H9 (cell line): Measurements from ENCODE around the gene FBXO27. TPM values are rescaled to one million over a fixed set of nuclear protein-coding genes. Genes with fewer than 3 reads are reported as not detected.

ENCODE experiments used
- DNase-seq: peaks from one replicate; pipeline ENCODE4 v3.0.0-alpha.2; 2017
- H2AFZ ChIP-seq: one replicate; pipeline ENCODE4 v1.6.1; 2013; ENCODE audit warnings: mild to moderate bottlenecking, low read length, control low read depth, moderate library complexity
- H2AK5ac ChIP-seq: 2 replicates; pipeline ENCODE4 v1.6.1; 2013; ENCODE audit warnings: low read length, control low read depth, mixed read lengths; ENCODE audit not compliant: insufficient read length
- H2BK120ac ChIP-seq: one replicate; pipeline ENCODE4 v1.6.1; 2013; ENCODE audit warnings: low read depth, mild to moderate bottlenecking, low read length, control low read depth, inconsistent platforms; ENCODE audit not compliant: poor library complexity, severe bottlenecking
- H2BK12ac ChIP-seq: 2 replicates; pipeline ENCODE4 v1.6.1; 2013; ENCODE audit warnings: low read length, control low read depth, mixed read lengths, low read depth; ENCODE audit not compliant: insufficient read length
- H2BK15ac ChIP-seq: 2 replicates; pipeline ENCODE4 v1.6.1; 2013; ENCODE audit warnings: low read depth, low read length, control low read depth
- H2BK20ac ChIP-seq: one replicate; pipeline ENCODE4 v1.6.1; 2013; ENCODE audit warnings: low read depth, mild to moderate bottlenecking, low read length, control low read depth, inconsistent platforms; ENCODE audit not compliant: poor library complexity, severe bottlenecking
- H2BK5ac ChIP-seq: 2 replicates; pipeline ENCODE4 v1.6.1; 2013; ENCODE audit warnings: low read length, control low read depth, mixed read lengths; ENCODE audit not compliant: insufficient read length
- H3K14ac ChIP-seq: 2 replicates; pipeline ENCODE4 v1.6.1; 2013; ENCODE audit warnings: low read length, control low read depth; ENCODE audit not compliant: insufficient read depth
- H3K18ac ChIP-seq: 2 replicates; pipeline ENCODE4 v1.6.1; 2013; ENCODE audit warnings: low read depth, mild to moderate bottlenecking, mixed read lengths, low read length, control low read depth; ENCODE audit not compliant: insufficient read length
- H3K23ac ChIP-seq: 2 replicates; pipeline ENCODE4 v1.6.1; 2013; ENCODE audit warnings: low read length, control low read depth, mixed read lengths, low read depth; ENCODE audit not compliant: insufficient read length
- H3K23me2 ChIP-seq: 2 replicates; pipeline ENCODE4 v1.6.1; 2013; ENCODE audit warnings: low read depth, mild to moderate bottlenecking, mixed read lengths, low read length, control low read depth; ENCODE audit not compliant: insufficient read length, poor library complexity, severe bottlenecking
- H3K27ac ChIP-seq: 2 replicates; pipeline ENCODE4 v1.5.1; 2013; ENCODE audit warnings: low read length, control low read depth, mixed read lengths, low read depth; ENCODE audit not compliant: insufficient read length
- H3K27me3 ChIP-seq: 2 replicates; pipeline ENCODE4 v1.6.1; 2013; ENCODE audit warnings: low read length, control low read depth, inconsistent platforms; ENCODE audit not compliant: insufficient read depth
- H3K4ac ChIP-seq: 2 replicates; pipeline ENCODE4 v1.6.1; 2013; ENCODE audit warnings: low read depth, mild to moderate bottlenecking, control low read depth, inconsistent platforms, low read length, moderate library complexity
- H3K4me1 ChIP-seq: 2 replicates; pipeline ENCODE4 v1.6.1; 2013; ENCODE audit warnings: low read length, control low read depth, inconsistent platforms; ENCODE audit not compliant: insufficient read depth
- H3K4me2 ChIP-seq: 2 replicates; pipeline ENCODE4 v1.6.1; 2013; ENCODE audit warnings: low read length, control low read depth, mixed read lengths; ENCODE audit not compliant: insufficient read length, insufficient read depth
- H3K56ac ChIP-seq: 2 replicates; pipeline ENCODE4 v1.6.1; 2013; ENCODE audit warnings: low read depth, mild to moderate bottlenecking, mixed read lengths, low read length, control low read depth; ENCODE audit not compliant: insufficient read length
- H3K79me1 ChIP-seq: 2 replicates; pipeline ENCODE4 v1.6.1; 2013; ENCODE audit warnings: low read depth, mild to moderate bottlenecking, moderate library complexity, low read length, control low read depth, inconsistent platforms; ENCODE audit not compliant: insufficient read depth, poor library complexity, severe bottlenecking
- H3K79me2 ChIP-seq: 2 replicates; pipeline ENCODE4 v1.6.1; 2013; ENCODE audit warnings: low read length, control low read depth, inconsistent platforms; ENCODE audit not compliant: insufficient read depth
- H3K9ac ChIP-seq: 2 replicates; pipeline ENCODE4 v1.6.1; 2013; ENCODE audit warnings: low read length, control low read depth, mixed read lengths; ENCODE audit not compliant: insufficient read length; ENCODE audit errors: extremely low read depth
- H3K9me3 ChIP-seq: one replicate; pipeline ENCODE4 v1.6.1; 2013; ENCODE audit warnings: low read depth, low read length, inconsistent platforms; ENCODE audit not compliant: control insufficient read depth
- H3T11ph ChIP-seq: one replicate; pipeline ENCODE4 v1.6.1; 2013; ENCODE audit warnings: mild to moderate bottlenecking, low read length, control low read depth, inconsistent platforms
- H4K20me1 ChIP-seq: one replicate; pipeline ENCODE4 v1.6.1; 2013; ENCODE audit not compliant: control insufficient read depth, insufficient read length, insufficient read depth
- H4K5ac ChIP-seq: 2 replicates; pipeline ENCODE4 v1.6.1; 2013; ENCODE audit warnings: low read depth, mild to moderate bottlenecking, mixed read lengths, low read length, control low read depth; ENCODE audit not compliant: insufficient read length
- H4K8ac ChIP-seq: replicated peaks from 2 replicates; pipeline ENCODE4 v1.6.1; 2013; ENCODE audit warnings: low read length, control low read depth, mixed read lengths, low read depth; ENCODE audit not compliant: insufficient read length
- H4K91ac ChIP-seq: 2 replicates; pipeline ENCODE4 v1.6.1; 2013; ENCODE audit warnings: low read depth, mild to moderate bottlenecking, moderate library complexity, mixed read lengths, low read length, control low read depth; ENCODE audit not compliant: insufficient read length
- H3K27ac Mint-ChIP-seq, 3 experiments: 2 replicates in 2 of 3; 3 replicates in 1 of 3; pipeline ENCODE4 v1.8.0; 2020 to 2021; ENCODE audit warnings: mixed read lengths in 3 of 3, mild to moderate bottlenecking in 1 of 3, moderate library complexity in 1 of 3
- H3K27me3 Mint-ChIP-seq: 2 replicates; pipeline ENCODE4 v1.8.0; 2021; ENCODE audit warnings: low read depth, mild to moderate bottlenecking, moderate library complexity, mixed read lengths
- H3K36me3 Mint-ChIP-seq, 3 experiments: 2 replicates in 2 of 3; 3 replicates in 1 of 3; pipeline ENCODE4 v1.8.0; 2020 to 2021; ENCODE audit warnings: low read depth in 3 of 3, mixed read lengths in 3 of 3; ENCODE audit not compliant: insufficient read depth in 1 of 3
- H3K4me1 Mint-ChIP-seq, 2 experiments: 2 replicates each; pipeline ENCODE4 v1.8.0; 2020; ENCODE audit warnings: mixed read lengths in 2 of 2
- H3K4me3 Mint-ChIP-seq, 2 experiments: 2 replicates in 1 of 2; 3 replicates in 1 of 2; pipeline ENCODE4 v1.8.0; 2020 to 2021; ENCODE audit warnings: mild to moderate bottlenecking in 2 of 2, mixed read lengths in 2 of 2, moderate library complexity in 1 of 2
- H3K9me3 Mint-ChIP-seq, 2 experiments: 2 replicates in 1 of 2; 3 replicates in 1 of 2; pipeline ENCODE4 v1.8.0; 2020; ENCODE audit warnings: mild to moderate bottlenecking in 2 of 2, mixed read lengths in 2 of 2, moderate library complexity in 1 of 2
- WGBS: extraction: QIAGEN DNeasy Blood & Tissue Kit; methylation state at CpG from one replicate; pipeline ENCODE4 v1.1.7; 2013; ENCODE audit warnings: missing lambda C conversion rate, low lambda C conversion rate, mixed read lengths; ENCODE audit not compliant: insufficient read length; ENCODE audit errors: extremely low coverage; 5-methylcytosine and 5-hydroxymethylcytosine counted together
- total RNA-seq: library from RNA; stranded (reverse); gene quantifications from 2 replicates; pipeline ENCODE4 v1.2.1, GENCODE V29; 2021
- TF ChIP-seq, protein P1 (sequence below): fragments of 200-600 bp; sonication (generic); conservative IDR thresholded peaks from 3 replicates; pipeline ENCODE4 v1.8.0; 2021; ENCODE audit warnings: antibody characterized with exemption, mild to moderate bottlenecking

Gene FBXO27
- total RNA-seq, 1 experiment from 2014 or later: 14.5 TPM

DNA sequence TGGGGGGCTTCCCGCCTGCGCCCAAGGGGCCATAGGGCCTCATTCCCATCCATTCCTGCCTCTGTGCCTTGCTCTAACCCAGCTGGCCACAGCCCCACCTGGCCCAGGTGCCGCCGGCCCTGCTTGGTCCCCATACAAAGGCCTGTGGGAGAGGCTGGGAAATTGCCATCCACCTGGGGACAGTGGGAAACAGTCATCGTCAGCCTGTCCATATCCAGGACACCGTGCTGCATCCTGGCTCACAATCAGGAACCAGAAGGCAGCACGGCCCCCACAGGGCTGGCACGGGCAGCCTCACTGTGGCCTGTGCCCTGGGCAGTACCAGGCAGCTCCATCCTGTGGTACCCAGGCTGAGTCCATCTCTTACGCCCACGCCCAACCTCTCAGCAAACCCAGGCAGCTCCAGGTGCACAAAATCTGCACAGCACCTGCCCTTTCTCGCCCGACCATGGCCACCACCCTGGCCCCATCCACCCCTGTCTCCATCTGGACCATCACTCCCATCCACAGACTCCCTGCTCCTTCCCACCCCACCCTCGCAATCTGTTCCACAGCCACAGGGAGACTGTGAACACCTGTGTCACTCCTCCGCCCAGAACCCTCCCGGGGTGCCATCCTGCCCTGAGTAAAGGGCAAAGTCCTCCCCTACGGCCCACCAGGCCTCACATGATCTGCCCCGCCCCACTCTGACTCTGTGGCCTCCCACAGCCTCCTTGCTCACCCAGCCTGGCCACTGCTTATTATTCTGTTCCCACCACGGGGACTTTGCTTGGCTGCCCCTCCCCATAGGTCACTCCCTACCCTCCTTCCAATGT lies 21.1 kb upstream of the FBXO27 start:
- Histone ChIP-seq H2AK5ac (no peak overlapping the region), H2AFZ (no peak overlapping the region), H2BK12ac (no peak overlapping the region), H3K18ac (no peak overlapping the region), H3K4me1 (no peaks in the 10 kb centered on the region), H3K79me1 (no peaks in the 10 kb centered on the region), H3K27ac (no peak overlapping the region), H3K4me2 (no peak overlapping the region), H3K27me3 (no peaks in the 10 kb centered on the region), H3K14ac (no peak overlapping the region), H4K5ac (no peak overlapping the region), H3T11ph (no peak overlapping the region), H3K4ac (no peak overlapping the region), H2BK15ac (no peak overlapping the region), H3K9ac (no peak overlapping the region), H4K8ac (no peak overlapping the region), H3K23ac (no peak overlapping the region), H2BK5ac (no peak overlapping the region), H3K9me3 (no peaks in the 10 kb centered on the region), H3K56ac (no peak overlapping the region), H3K79me2 (no peaks in the 10 kb centered on the region), H2BK20ac (no peak overlapping the region), H3K23me2 (no peaks in the 10 kb centered on the region), H4K91ac (no peak overlapping the region), H4K20me1 (no peaks in the 10 kb centered on the region), H2BK120ac (no peak overlapping the region)
- H3K27me3 Mint-ChIP-seq: peaks cover 16% of the 10 kb centered on the region
- H3K27ac Mint-ChIP-seq: peak overlapping the region in 1 of 3 experiments; percentile 84; a peak in 1 of 7 replicates
- no peak overlapping the region; a peak in 1 of 5 replicates for H3K4me3 Mint-ChIP-seq
- peaks cover 0 to 6% of the 10 kb centered on the region in 2 experiments; a peak in 3 of 5 replicates for H3K9me3 Mint-ChIP-seq
- WGBS: no CpG with 5 or more reads among the region's 18 CpGs
- no peak for DNase-seq
- H3K36me3 Mint-ChIP-seq: no peaks in the 10 kb centered on the region; a peak in 1 of 7 replicates
- H3K4me1 Mint-ChIP-seq: no peaks in the 10 kb centered on the region
- TF ChIP-seq, protein P1, sequence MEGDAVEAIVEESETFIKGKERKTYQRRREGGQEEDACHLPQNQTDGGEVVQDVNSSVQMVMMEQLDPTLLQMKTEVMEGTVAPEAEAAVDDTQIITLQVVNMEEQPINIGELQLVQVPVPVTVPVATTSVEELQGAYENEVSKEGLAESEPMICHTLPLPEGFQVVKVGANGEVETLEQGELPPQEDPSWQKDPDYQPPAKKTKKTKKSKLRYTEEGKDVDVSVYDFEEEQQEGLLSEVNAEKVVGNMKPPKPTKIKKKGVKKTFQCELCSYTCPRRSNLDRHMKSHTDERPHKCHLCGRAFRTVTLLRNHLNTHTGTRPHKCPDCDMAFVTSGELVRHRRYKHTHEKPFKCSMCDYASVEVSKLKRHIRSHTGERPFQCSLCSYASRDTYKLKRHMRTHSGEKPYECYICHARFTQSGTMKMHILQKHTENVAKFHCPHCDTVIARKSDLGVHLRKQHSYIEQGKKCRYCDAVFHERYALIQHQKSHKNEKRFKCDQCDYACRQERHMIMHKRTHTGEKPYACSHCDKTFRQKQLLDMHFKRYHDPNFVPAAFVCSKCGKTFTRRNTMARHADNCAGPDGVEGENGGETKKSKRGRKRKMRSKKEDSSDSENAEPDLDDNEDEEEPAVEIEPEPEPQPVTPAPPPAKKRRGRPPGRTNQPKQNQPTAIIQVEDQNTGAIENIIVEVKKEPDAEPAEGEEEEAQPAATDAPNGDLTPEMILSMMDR: no peak
